H9 (cell line): ENCODE data around the gene CCND2. TPM values are rescaled to one million over a fixed set of nuclear protein-coding genes. Genes with fewer than 3 reads are reported as not detected.

ENCODE experiments used
- DNase-seq: peaks from one replicate; pipeline ENCODE4 v3.0.0-alpha.2; 2017
- H2AFZ ChIP-seq: one replicate; pipeline ENCODE4 v1.6.1; 2013; ENCODE audit warnings: mild to moderate bottlenecking, low read length, control low read depth, moderate library complexity
- H2AK5ac ChIP-seq: 2 replicates; pipeline ENCODE4 v1.6.1; 2013; ENCODE audit warnings: low read length, control low read depth, mixed read lengths; ENCODE audit not compliant: insufficient read length
- H2BK120ac ChIP-seq: one replicate; pipeline ENCODE4 v1.6.1; 2013; ENCODE audit warnings: low read depth, mild to moderate bottlenecking, low read length, control low read depth, inconsistent platforms; ENCODE audit not compliant: poor library complexity, severe bottlenecking
- H2BK12ac ChIP-seq: 2 replicates; pipeline ENCODE4 v1.6.1; 2013; ENCODE audit warnings: low read length, control low read depth, mixed read lengths, low read depth; ENCODE audit not compliant: insufficient read length
- H2BK15ac ChIP-seq: 2 replicates; pipeline ENCODE4 v1.6.1; 2013; ENCODE audit warnings: low read depth, low read length, control low read depth
- H2BK20ac ChIP-seq: one replicate; pipeline ENCODE4 v1.6.1; 2013; ENCODE audit warnings: low read depth, mild to moderate bottlenecking, low read length, control low read depth, inconsistent platforms; ENCODE audit not compliant: poor library complexity, severe bottlenecking
- H2BK5ac ChIP-seq: 2 replicates; pipeline ENCODE4 v1.6.1; 2013; ENCODE audit warnings: low read length, control low read depth, mixed read lengths; ENCODE audit not compliant: insufficient read length
- H3K14ac ChIP-seq: 2 replicates; pipeline ENCODE4 v1.6.1; 2013; ENCODE audit warnings: low read length, control low read depth; ENCODE audit not compliant: insufficient read depth
- H3K18ac ChIP-seq: 2 replicates; pipeline ENCODE4 v1.6.1; 2013; ENCODE audit warnings: low read depth, mild to moderate bottlenecking, mixed read lengths, low read length, control low read depth; ENCODE audit not compliant: insufficient read length
- H3K23ac ChIP-seq: 2 replicates; pipeline ENCODE4 v1.6.1; 2013; ENCODE audit warnings: low read length, control low read depth, mixed read lengths, low read depth; ENCODE audit not compliant: insufficient read length
- H3K23me2 ChIP-seq: 2 replicates; pipeline ENCODE4 v1.6.1; 2013; ENCODE audit warnings: low read depth, mild to moderate bottlenecking, mixed read lengths, low read length, control low read depth; ENCODE audit not compliant: insufficient read length, poor library complexity, severe bottlenecking
- H3K27ac ChIP-seq: 2 replicates; pipeline ENCODE4 v1.5.1; 2013; ENCODE audit warnings: low read length, control low read depth, mixed read lengths, low read depth; ENCODE audit not compliant: insufficient read length
- H3K27me3 ChIP-seq: 2 replicates; pipeline ENCODE4 v1.6.1; 2013; ENCODE audit warnings: low read length, control low read depth, inconsistent platforms; ENCODE audit not compliant: insufficient read depth
- H3K4ac ChIP-seq: 2 replicates; pipeline ENCODE4 v1.6.1; 2013; ENCODE audit warnings: low read depth, mild to moderate bottlenecking, control low read depth, inconsistent platforms, low read length, moderate library complexity
- H3K4me1 ChIP-seq: 2 replicates; pipeline ENCODE4 v1.6.1; 2013; ENCODE audit warnings: low read length, control low read depth, inconsistent platforms; ENCODE audit not compliant: insufficient read depth
- H3K4me2 ChIP-seq: 2 replicates; pipeline ENCODE4 v1.6.1; 2013; ENCODE audit warnings: low read length, control low read depth, mixed read lengths; ENCODE audit not compliant: insufficient read length, insufficient read depth
- H3K56ac ChIP-seq: 2 replicates; pipeline ENCODE4 v1.6.1; 2013; ENCODE audit warnings: low read depth, mild to moderate bottlenecking, mixed read lengths, low read length, control low read depth; ENCODE audit not compliant: insufficient read length
- H3K79me1 ChIP-seq: 2 replicates; pipeline ENCODE4 v1.6.1; 2013; ENCODE audit warnings: low read depth, mild to moderate bottlenecking, moderate library complexity, low read length, control low read depth, inconsistent platforms; ENCODE audit not compliant: insufficient read depth, poor library complexity, severe bottlenecking
- H3K79me2 ChIP-seq: 2 replicates; pipeline ENCODE4 v1.6.1; 2013; ENCODE audit warnings: low read length, control low read depth, inconsistent platforms; ENCODE audit not compliant: insufficient read depth
- H3K9ac ChIP-seq: 2 replicates; pipeline ENCODE4 v1.6.1; 2013; ENCODE audit warnings: low read length, control low read depth, mixed read lengths; ENCODE audit not compliant: insufficient read length; ENCODE audit errors: extremely low read depth
- H3K9me3 ChIP-seq: one replicate; pipeline ENCODE4 v1.6.1; 2013; ENCODE audit warnings: low read depth, low read length, inconsistent platforms; ENCODE audit not compliant: control insufficient read depth
- H3T11ph ChIP-seq: one replicate; pipeline ENCODE4 v1.6.1; 2013; ENCODE audit warnings: mild to moderate bottlenecking, low read length, control low read depth, inconsistent platforms
- H4K20me1 ChIP-seq: one replicate; pipeline ENCODE4 v1.6.1; 2013; ENCODE audit not compliant: control insufficient read depth, insufficient read length, insufficient read depth
- H4K5ac ChIP-seq: 2 replicates; pipeline ENCODE4 v1.6.1; 2013; ENCODE audit warnings: low read depth, mild to moderate bottlenecking, mixed read lengths, low read length, control low read depth; ENCODE audit not compliant: insufficient read length
- H4K8ac ChIP-seq: replicated peaks from 2 replicates; pipeline ENCODE4 v1.6.1; 2013; ENCODE audit warnings: low read length, control low read depth, mixed read lengths, low read depth; ENCODE audit not compliant: insufficient read length
- H4K91ac ChIP-seq: 2 replicates; pipeline ENCODE4 v1.6.1; 2013; ENCODE audit warnings: low read depth, mild to moderate bottlenecking, moderate library complexity, mixed read lengths, low read length, control low read depth; ENCODE audit not compliant: insufficient read length
- H3K27ac Mint-ChIP-seq, 3 experiments: 2 replicates in 2 of 3; 3 replicates in 1 of 3; pipeline ENCODE4 v1.8.0; 2020 to 2021; ENCODE audit warnings: mixed read lengths in 3 of 3, mild to moderate bottlenecking in 1 of 3, moderate library complexity in 1 of 3
- H3K27me3 Mint-ChIP-seq: 2 replicates; pipeline ENCODE4 v1.8.0; 2021; ENCODE audit warnings: low read depth, mild to moderate bottlenecking, moderate library complexity, mixed read lengths
- H3K36me3 Mint-ChIP-seq, 3 experiments: 2 replicates in 2 of 3; 3 replicates in 1 of 3; pipeline ENCODE4 v1.8.0; 2020 to 2021; ENCODE audit warnings: low read depth in 3 of 3, mixed read lengths in 3 of 3; ENCODE audit not compliant: insufficient read depth in 1 of 3
- H3K4me1 Mint-ChIP-seq, 2 experiments: 2 replicates each; pipeline ENCODE4 v1.8.0; 2020; ENCODE audit warnings: mixed read lengths in 2 of 2
- H3K4me3 Mint-ChIP-seq, 2 experiments: 2 replicates in 1 of 2; 3 replicates in 1 of 2; pipeline ENCODE4 v1.8.0; 2020 to 2021; ENCODE audit warnings: mild to moderate bottlenecking in 2 of 2, mixed read lengths in 2 of 2, moderate library complexity in 1 of 2
- H3K9me3 Mint-ChIP-seq, 2 experiments: 2 replicates in 1 of 2; 3 replicates in 1 of 2; pipeline ENCODE4 v1.8.0; 2020; ENCODE audit warnings: mild to moderate bottlenecking in 2 of 2, mixed read lengths in 2 of 2, moderate library complexity in 1 of 2
- WGBS: extraction: QIAGEN DNeasy Blood & Tissue Kit; methylation state at CpG from one replicate; pipeline ENCODE4 v1.1.7; 2013; ENCODE audit warnings: missing lambda C conversion rate, low lambda C conversion rate, mixed read lengths; ENCODE audit not compliant: insufficient read length; ENCODE audit errors: extremely low coverage; 5-methylcytosine and 5-hydroxymethylcytosine counted together
- total RNA-seq: library from RNA; stranded (reverse); gene quantifications from 2 replicates; pipeline ENCODE4 v1.2.1, GENCODE V29; 2021
- TF ChIP-seq, protein P1 (sequence below): fragments of 200-600 bp; sonication (generic); conservative IDR thresholded peaks from 3 replicates; pipeline ENCODE4 v1.8.0; 2021; ENCODE audit warnings: antibody characterized with exemption, mild to moderate bottlenecking

The CCND2 gene
- total RNA-seq, 1 experiment from 2014 or later: 104 TPM

- Histone ChIP-seq H4K91ac (no peak overlapping the region), H3K18ac (peak overlapping the region; percentile 88), H3K9me3 (no peaks in the 10 kb centered on the region), H2BK20ac (no peak overlapping the region), H2BK5ac (peak overlapping the region; percentile 3), H2BK12ac (no peak overlapping the region), H3K79me1 (peaks cover 2% of the 10 kb centered on the region), H3T11ph (no peak overlapping the region), H4K20me1 (peaks cover 4% of the 10 kb centered on the region), H3K23me2 (peaks cover 45% of the 10 kb centered on the region), H3K27me3 (no peaks in the 10 kb centered on the region; the same call in 1 of the 2 replicates), H3K14ac (peak overlapping the region; percentile 92; the same call in 1 of the 2 replicates), H3K27ac (no peak overlapping the region), H2AK5ac (no peak overlapping the region), H4K8ac (no peak overlapping the region), H2BK15ac (no peak overlapping the region), H3K9ac (peak overlapping the region; percentile 83), H2BK120ac (peak overlapping the region; percentile 89), H3K23ac (no peak overlapping the region), H3K4me1 (peaks cover 9% of the 10 kb centered on the region), H3K4ac (no peak overlapping the region), H2AFZ (no peak overlapping the region), H3K56ac (no peak overlapping the region), H3K79me2 (peaks cover 20% of the 10 kb centered on the region), H3K4me2 (peak overlapping the region; percentile 77), H4K5ac (no peak overlapping the region)
- Mint-ChIP-seq H3K36me3 (peaks cover 42 to 46% (median 45%) of the 10 kb centered on the region in 3 experiments), H3K4me3 (peak overlapping the region; percentile 88 to 98), H3K4me1 (peaks cover 42 to 46% of the 10 kb centered on the region in 2 experiments), H3K9me3 (peaks cover 2 to 3% of the 10 kb centered on the region in 2 experiments; a peak in 2 of 5 replicates), H3K27ac (peak overlapping the region; percentile 85 to 98 (median 95)), H3K27me3 (peaks cover 45% of the 10 kb centered on the region)
- TF ChIP-seq, protein P1, sequence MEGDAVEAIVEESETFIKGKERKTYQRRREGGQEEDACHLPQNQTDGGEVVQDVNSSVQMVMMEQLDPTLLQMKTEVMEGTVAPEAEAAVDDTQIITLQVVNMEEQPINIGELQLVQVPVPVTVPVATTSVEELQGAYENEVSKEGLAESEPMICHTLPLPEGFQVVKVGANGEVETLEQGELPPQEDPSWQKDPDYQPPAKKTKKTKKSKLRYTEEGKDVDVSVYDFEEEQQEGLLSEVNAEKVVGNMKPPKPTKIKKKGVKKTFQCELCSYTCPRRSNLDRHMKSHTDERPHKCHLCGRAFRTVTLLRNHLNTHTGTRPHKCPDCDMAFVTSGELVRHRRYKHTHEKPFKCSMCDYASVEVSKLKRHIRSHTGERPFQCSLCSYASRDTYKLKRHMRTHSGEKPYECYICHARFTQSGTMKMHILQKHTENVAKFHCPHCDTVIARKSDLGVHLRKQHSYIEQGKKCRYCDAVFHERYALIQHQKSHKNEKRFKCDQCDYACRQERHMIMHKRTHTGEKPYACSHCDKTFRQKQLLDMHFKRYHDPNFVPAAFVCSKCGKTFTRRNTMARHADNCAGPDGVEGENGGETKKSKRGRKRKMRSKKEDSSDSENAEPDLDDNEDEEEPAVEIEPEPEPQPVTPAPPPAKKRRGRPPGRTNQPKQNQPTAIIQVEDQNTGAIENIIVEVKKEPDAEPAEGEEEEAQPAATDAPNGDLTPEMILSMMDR: no peak
- DNase-seq: peak; percentile 46
- no CpG with 5 or more reads among the region's 43 CpGs for WGBS
These were observed 1.7 kb downstream of the CCND2 start for GRCh38 chr12:4275016-4275869.
